WTC11 (cell line): ENCODE measurements around the gene KRTAP5-4. TPM values are rescaled to one million over a fixed set of nuclear protein-coding genes. Genes with fewer than 3 reads are reported as not detected.

Experiments used
- ATAC-seq: fragments of 200-7000 bp; cut with Tn5 transposase; 2 replicates; pipeline ENCODE4 v1.10.0; 2021; ENCODE audit warnings: mild to moderate bottlenecking, moderate library complexity
- CTCF ChIA-PET: fragments of 300-600 bp; sonication (Branson Sonifier 250); formaldehyde crosslinking; loops from one replicate; lab custom pipeline; 2021; ENCODE audit warnings: antibody characterized with exemption; lab: Charles Lee
- POLR2A ChIA-PET: fragments of 350-600 bp; sonication (Branson Sonifier 250); formaldehyde crosslinking; loops from one replicate; lab custom pipeline; 2021; ENCODE audit warnings: antibody characterized with exemption; lab: Charles Lee
- DNase-seq: peaks from one replicate; pipeline ENCODE4 v3.0.0; 2021; ENCODE audit warnings: low spot score
- H3K27ac Mint-ChIP-seq: 2 replicates; pipeline ENCODE4 v1.8.0; 2021; ENCODE audit warnings: mixed read lengths
- H3K27me3 Mint-ChIP-seq: 2 replicates; pipeline ENCODE4 v1.8.0; 2021; ENCODE audit warnings: low read depth, mild to moderate bottlenecking, moderate library complexity, mixed read lengths
- H3K36me3 Mint-ChIP-seq: 2 replicates; pipeline ENCODE4 v1.8.0; 2021; ENCODE audit warnings: mixed read lengths
- H3K4me1 Mint-ChIP-seq: 2 replicates; pipeline ENCODE4 v1.8.0; 2022; ENCODE audit warnings: mixed read lengths
- H3K4me3 Mint-ChIP-seq: 2 replicates; pipeline ENCODE4 v1.8.0; 2021; ENCODE audit warnings: mild to moderate bottlenecking, moderate library complexity, mixed read lengths
- H3K9me3 Mint-ChIP-seq: 2 replicates; pipeline ENCODE4 v1.8.0; 2021; ENCODE audit warnings: mixed read lengths
- AR ChIP-seq: fragments of 250-450 bp; sonication (Bioruptor Pico); IDR thresholded peaks from 2 replicates; pipeline ENCODE4 v1.9.0; 2021; ENCODE audit warnings: mild to moderate bottlenecking
- CDX4 ChIP-seq: fragments of 250-450 bp; sonication (Bioruptor Pico); IDR thresholded peaks from 2 replicates; pipeline ENCODE4 v1.9.0; 2021; ENCODE audit warnings: moderate library complexity, mild to moderate bottlenecking, inconsistent platforms, borderline replicate concordance
- CREM ChIP-seq: sonication (generic); formaldehyde crosslinking; IDR thresholded peaks from 2 replicates; pipeline ENCODE4 v1.8.1; 2022; ENCODE audit warnings: mild to moderate bottlenecking, missing genetic modification reagents, moderate library complexity
- CTCF ChIP-seq: fragments of 200-600 bp; IDR thresholded peaks from 2 replicates; pipeline ENCODE4 v1.8.0; 2022; ENCODE audit warnings: antibody characterized with exemption
- E2F5 ChIP-seq: sonication (generic); formaldehyde crosslinking; IDR thresholded peaks from 2 replicates; pipeline ENCODE4 v1.8.1; 2022; ENCODE audit warnings: mild to moderate bottlenecking, moderate library complexity, missing genetic modification reagents
- ELF4 ChIP-seq: sonication (generic); formaldehyde crosslinking; IDR thresholded peaks from 2 replicates; pipeline ENCODE4 v1.8.1; 2022; ENCODE audit warnings: low read depth, mild to moderate bottlenecking, moderate library complexity, missing genetic modification reagents
- GRHL2 ChIP-seq: fragments of 250-450 bp; sonication (Bioruptor Pico); IDR thresholded peaks from 2 replicates; pipeline ENCODE4 v1.8.0; 2022; ENCODE audit warnings: mild to moderate bottlenecking, moderate library complexity; ENCODE audit not compliant: insufficient replicate concordance, severe bottlenecking
- JUN ChIP-seq: sonication (generic); formaldehyde crosslinking; IDR thresholded peaks from 2 replicates; pipeline ENCODE4 v1.8.0; 2023; ENCODE audit warnings: mild to moderate bottlenecking, missing genetic modification reagents
- KAT7 ChIP-seq: sonication (generic); formaldehyde crosslinking; IDR thresholded peaks from 2 replicates; pipeline ENCODE4 v1.8.1; 2023; ENCODE audit warnings: missing genetic modification reagents, mild to moderate bottlenecking, borderline replicate concordance
- MAX ChIP-seq: sonication (generic); formaldehyde crosslinking; IDR thresholded peaks from 2 replicates; pipeline ENCODE4 v1.8.0; 2022; ENCODE audit warnings: mild to moderate bottlenecking, missing genetic modification reagents
- NR2C2 ChIP-seq: sonication (generic); formaldehyde crosslinking; IDR thresholded peaks from 2 replicates; pipeline ENCODE4 v1.8.0; 2022; ENCODE audit warnings: mild to moderate bottlenecking, missing genetic modification reagents
- NR3C1 ChIP-seq: sonication (generic); formaldehyde crosslinking; conservative IDR thresholded peaks from 2 replicates; pipeline ENCODE4 v1.8.1; 2023; ENCODE audit warnings: low read depth, mild to moderate bottlenecking, missing genetic modification reagents
- SMAD3 ChIP-seq: sonication (generic); formaldehyde crosslinking; IDR thresholded peaks from 2 replicates; pipeline ENCODE4 v1.8.0; 2022; ENCODE audit warnings: missing genetic modification reagents, mild to moderate bottlenecking, borderline replicate concordance
- USF2 ChIP-seq: sonication (generic); formaldehyde crosslinking; IDR thresholded peaks from 2 replicates; pipeline ENCODE4 v1.8.1; 2023; ENCODE audit warnings: mild to moderate bottlenecking, missing genetic modification reagents, moderate library complexity
- ZNF219 ChIP-seq: sonication (generic); formaldehyde crosslinking; IDR thresholded peaks from 2 replicates; pipeline ENCODE4 v1.8.0; 2023; ENCODE audit warnings: missing genetic modification reagents, mild to moderate bottlenecking, borderline replicate concordance
- ZNF263 ChIP-seq: sonication (generic); formaldehyde crosslinking; IDR thresholded peaks from 2 replicates; pipeline ENCODE4 v1.8.1; 2022; ENCODE audit warnings: low read depth, mild to moderate bottlenecking, moderate library complexity, missing genetic modification reagents
- ZNF281 ChIP-seq: sonication (generic); formaldehyde crosslinking; IDR thresholded peaks from 2 replicates; pipeline ENCODE4 v1.8.0; 2023; ENCODE audit warnings: mild to moderate bottlenecking, missing genetic modification reagents
- ZNF512 ChIP-seq: sonication (generic); formaldehyde crosslinking; IDR thresholded peaks from 2 replicates; pipeline ENCODE4 v1.8.1; 2022; ENCODE audit warnings: missing genetic modification reagents, borderline replicate concordance
- total RNA-seq: library from RNA; stranded (reverse); gene quantifications from 3 replicates; pipeline ENCODE4 v1.2.3, GENCODE V29; 2021

KRTAP5-4 gene
- total RNA-seq, 1 experiment from 2014 or later: not detected

- H3K4me3 Mint-ChIP-seq: no peak overlapping the region
- H3K27me3 Mint-ChIP-seq: peaks cover 55% of the 10 kb centered on the region
- no peaks in the 10 kb centered on the region for H3K9me3 Mint-ChIP-seq
- DNase-seq (no peak), ATAC-seq (no peak)
- ChIA-PET CTCF (interaction anchor here (1.3 to 6.2 kb wide), 3 partner anchors 18 to 46 kb away, joined by 3 to 98 read pairs (median 8); no protein-coding TSS in a partner anchor), POLR2A (no interaction called here)
- TF ChIP-seq ELF4 (no peak), USF2 (CRISPR knock-in tag) (no peak), CTCF (no peak), SMAD3 (CRISPR knock-in tag) (no peak), KAT7 (CRISPR knock-in tag) (no peak), MAX (CRISPR knock-in tag) (no peak)
- H3K4me1 Mint-ChIP-seq: peaks cover 28% of the 10 kb centered on the region
- H3K36me3 Mint-ChIP-seq: no peaks in the 10 kb centered on the region
- no peak overlapping the region for H3K27ac Mint-ChIP-seq
These were observed 29.3 kb downstream of the KRTAP5-4 start for GRCh38 chr11:1592628-1593027.

GRCh38 chr11:1589996-1590395, 31.9 kb downstream of the KRTAP5-4 start:
- DNase-seq (no peak), ATAC-seq (no peak)
- CTCF ChIA-PET: interaction anchor here (1.3 kb wide), 1 partner anchor 43 kb away, joined by 3 read pairs; no protein-coding TSS in a partner anchor
- POLR2A ChIA-PET: no interaction called here
- H3K4me3 Mint-ChIP-seq: no peak overlapping the region
- H3K9me3 Mint-ChIP-seq: no peaks in the 10 kb centered on the region
- no peaks in the 10 kb centered on the region for H3K36me3 Mint-ChIP-seq
- H3K27ac Mint-ChIP-seq: no peak overlapping the region
- H3K27me3 Mint-ChIP-seq: peaks cover 40% of the 10 kb centered on the region
- peaks cover 4% of the 10 kb centered on the region for H3K4me1 Mint-ChIP-seq
- TF ChIP-seq AR (CRISPR knock-in tag): no peak
- TF ChIP-seq GRHL2 (CRISPR knock-in tag): no peak
- TF ChIP-seq E2F5 (CRISPR knock-in tag): no peak
- TF ChIP-seq NR3C1 (CRISPR knock-in tag): no peak
- TF ChIP-seq ZNF281 (CRISPR knock-in tag): no peak
- TF ChIP-seq ZNF219 (CRISPR knock-in tag): no peak
- no peak for TF ChIP-seq CTCF
- TF ChIP-seq NR2C2: no peak
- no peak for TF ChIP-seq JUN (CRISPR knock-in tag)
- no peak for TF ChIP-seq ZNF512 (CRISPR knock-in tag)
- TF ChIP-seq CDX4: no peak
- no peak for TF ChIP-seq ZNF263
- TF ChIP-seq CREM (CRISPR knock-in tag): no peak
